HepG2 (cell line): ENCODE measurements around the gene GPR149. TPM values are rescaled to one million over a fixed set of nuclear protein-coding genes. Genes with fewer than 3 reads are reported as not detected.

ENCODE experiments used
- HOXA7 ChIP-seq: sonication (generic); formaldehyde crosslinking; IDR thresholded peaks from 2 replicates; pipeline ENCODE4 v1.8.1; 2022; ENCODE audit warnings: mild to moderate bottlenecking, missing genetic modification reagents, moderate library complexity
- HOXD1 ChIP-seq: sonication (generic); formaldehyde crosslinking; IDR thresholded peaks from 2 replicates; pipeline ENCODE4 v1.5.0; 2020; ENCODE audit warnings: missing genetic modification reagents
- MXI1 ChIP-seq: IDR thresholded peaks from 3 replicates; pipeline ENCODE4 v1.6.1; 2012; ENCODE audit warnings: low read depth, low read length, inconsistent platforms, borderline replicate concordance
- NAIF1 ChIP-seq: sonication (generic); formaldehyde crosslinking; IDR thresholded peaks from 2 replicates; pipeline ENCODE4 v1.5.0; 2020; ENCODE audit warnings: mild to moderate bottlenecking, missing genetic modification reagents, borderline replicate concordance
- REPIN1 ChIP-seq: sonication (generic); formaldehyde crosslinking; IDR thresholded peaks from 2 replicates; pipeline ENCODE4 v1.8.0; 2022; ENCODE audit warnings: missing genetic modification reagents, low read depth, mild to moderate bottlenecking, borderline replicate concordance
- SNRNP70 ChIP-seq: fragments of 200-400 bp; formaldehyde crosslinking; IDR thresholded peaks from 2 replicates; pipeline ENCODE4 v1.6.1; 2017; ENCODE audit warnings: mild to moderate bottlenecking, low read depth, low read length, moderate library complexity
- XRCC5 ChIP-seq: fragments of 200-400 bp; formaldehyde crosslinking; optimal IDR thresholded peaks from 2 replicates; pipeline ENCODE3; 2017; ENCODE audit warnings: mild to moderate bottlenecking, low read length
- ZFP36 ChIP-seq: fragments of 150-350 bp; IDR thresholded peaks from 2 replicates; pipeline ENCODE4 v1.6.1; 2018; ENCODE audit warnings: borderline replicate concordance, low read length, low read depth; ENCODE audit not compliant: partially characterized antibody
- ZNF101 ChIP-seq: sonication (generic); formaldehyde crosslinking; IDR thresholded peaks from 2 replicates; pipeline ENCODE4 v1.4.0; 2020; ENCODE audit warnings: mild to moderate bottlenecking, low read depth, missing genetic modification reagents, borderline replicate concordance
- ZNF431 ChIP-seq: sonication (generic); formaldehyde crosslinking; IDR thresholded peaks from 2 replicates; pipeline ENCODE4 v1.9.0; 2022; ENCODE audit warnings: missing genetic modification reagents, low read depth, mild to moderate bottlenecking, borderline replicate concordance
- polyA plus RNA-seq, 8 experiments: library from polyadenylated mRNA; depleted of rRNA in 3 of 8; stranded (reverse) in 7 of 8; unstranded in 1 of 8; fragments of >200 nt; fragmentation: Illumina TruSeq in 4 of 8; extraction: Trizol in 4 of 8; gene quantifications; 2 replicates each; pipeline versions ENCODE4 v1.2.1 to v1.2.3, GENCODE V29; 2011 to 2016; ENCODE audit warnings: low read depth in 4 of 8, missing spikeins in 1 of 8, mixed read lengths in 1 of 8; ENCODE audit not compliant: insufficient read depth in 1 of 8
- total RNA-seq, 5 experiments: library from RNA; depleted of rRNA; stranded (reverse); fragments of >200 nt; fragmentation: Illumina TruSeq; extraction: Trizol; gene quantifications; 2 replicates each; pipeline ENCODE4 v1.2.3, GENCODE V29; 2016; ENCODE audit warnings: low read depth in 1 of 5
- TF ChIP-seq, protein P1 (sequence below): sonication (generic); formaldehyde crosslinking; IDR thresholded peaks from 2 replicates; pipeline ENCODE4 v1.8.0; 2022; ENCODE audit warnings: missing genetic modification reagents, mild to moderate bottlenecking, moderate library complexity, borderline replicate concordance
- TF ChIP-seq, protein P2 (sequence below): sonication (generic); formaldehyde crosslinking; IDR thresholded peaks from 2 replicates; pipeline ENCODE4 v1.5.1; 2020; ENCODE audit warnings: missing genetic modification reagents, mild to moderate bottlenecking, borderline replicate concordance

GPR149 gene
- total and polyA plus RNA-seq, 2 of the 13 experiments (the other 11 are each of a cell fraction or from before 2014, with no cell fraction given): not detected

DNA sequence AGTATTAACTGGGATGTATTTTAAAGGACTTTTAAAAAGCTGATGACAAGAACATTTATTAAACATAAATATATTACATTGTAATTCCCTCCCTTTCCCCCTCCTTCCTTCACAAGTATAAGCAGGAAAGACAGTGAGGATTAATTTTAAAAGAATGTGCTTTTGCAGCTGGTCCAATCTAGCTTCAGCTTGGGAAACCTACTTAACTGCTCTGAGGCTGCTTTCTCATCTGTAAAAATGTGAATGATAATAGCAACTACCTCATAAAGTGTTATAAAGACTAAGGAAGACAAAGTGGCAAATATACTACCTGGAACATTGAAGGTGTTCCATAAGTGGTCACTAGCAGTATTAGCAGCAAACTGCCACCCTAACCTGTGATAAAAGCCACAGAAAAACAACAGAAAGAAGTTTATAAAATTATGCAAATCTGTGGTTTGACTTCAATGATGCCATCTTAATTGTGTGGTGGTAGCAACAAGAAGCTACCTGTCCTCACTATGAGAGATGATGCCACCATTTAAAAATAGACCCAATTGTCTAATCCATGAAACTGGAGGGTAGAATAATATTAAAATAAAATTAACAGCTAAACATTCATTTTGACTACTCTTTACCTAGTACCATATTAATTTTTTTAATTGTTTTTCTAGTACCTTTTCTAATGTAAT is 125.7 kb downstream of the GPR149 start (continued):
- no peak for TF ChIP-seq ZNF431 (CRISPR knock-in tag)
- no peak for TF ChIP-seq ZFP36
- TF ChIP-seq XRCC5: no peak
- TF ChIP-seq, protein P1, sequence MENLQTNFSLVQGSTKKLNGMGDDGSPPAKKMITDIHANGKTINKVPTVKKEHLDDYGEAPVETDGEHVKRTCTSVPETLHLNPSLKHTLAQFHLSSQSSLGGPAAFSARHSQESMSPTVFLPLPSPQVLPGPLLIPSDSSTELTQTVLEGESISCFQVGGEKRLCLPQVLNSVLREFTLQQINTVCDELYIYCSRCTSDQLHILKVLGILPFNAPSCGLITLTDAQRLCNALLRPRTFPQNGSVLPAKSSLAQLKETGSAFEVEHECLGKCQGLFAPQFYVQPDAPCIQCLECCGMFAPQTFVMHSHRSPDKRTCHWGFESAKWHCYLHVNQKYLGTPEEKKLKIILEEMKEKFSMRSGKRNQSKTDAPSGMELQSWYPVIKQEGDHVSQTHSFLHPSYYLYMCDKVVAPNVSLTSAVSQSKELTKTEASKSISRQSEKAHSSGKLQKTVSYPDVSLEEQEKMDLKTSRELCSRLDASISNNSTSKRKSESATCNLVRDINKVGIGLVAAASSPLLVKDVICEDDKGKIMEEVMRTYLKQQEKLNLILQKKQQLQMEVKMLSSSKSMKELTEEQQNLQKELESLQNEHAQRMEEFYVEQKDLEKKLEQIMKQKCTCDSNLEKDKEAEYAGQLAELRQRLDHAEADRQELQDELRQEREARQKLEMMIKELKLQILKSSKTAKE (CRISPR knock-in tag): no peak
- no peak for TF ChIP-seq HOXA7 (CRISPR knock-in tag)
- TF ChIP-seq ZNF101 (CRISPR knock-in tag): no peak
- no peak for TF ChIP-seq REPIN1 (CRISPR knock-in tag)
- TF ChIP-seq MXI1: no peak
- no peak for TF ChIP-seq SNRNP70
- TF ChIP-seq, protein P2, sequence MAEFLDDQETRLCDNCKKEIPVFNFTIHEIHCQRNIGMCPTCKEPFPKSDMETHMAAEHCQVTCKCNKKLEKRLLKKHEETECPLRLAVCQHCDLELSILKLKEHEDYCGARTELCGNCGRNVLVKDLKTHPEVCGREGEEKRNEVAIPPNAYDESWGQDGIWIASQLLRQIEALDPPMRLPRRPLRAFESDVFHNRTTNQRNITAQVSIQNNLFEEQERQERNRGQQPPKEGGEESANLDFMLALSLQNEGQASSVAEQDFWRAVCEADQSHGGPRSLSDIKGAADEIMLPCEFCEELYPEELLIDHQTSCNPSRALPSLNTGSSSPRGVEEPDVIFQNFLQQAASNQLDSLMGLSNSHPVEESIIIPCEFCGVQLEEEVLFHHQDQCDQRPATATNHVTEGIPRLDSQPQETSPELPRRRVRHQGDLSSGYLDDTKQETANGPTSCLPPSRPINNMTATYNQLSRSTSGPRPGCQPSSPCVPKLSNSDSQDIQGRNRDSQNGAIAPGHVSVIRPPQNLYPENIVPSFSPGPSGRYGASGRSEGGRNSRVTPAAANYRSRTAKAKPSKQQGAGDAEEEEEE (CRISPR knock-in tag): no peak
- TF ChIP-seq HOXD1 (CRISPR knock-in tag): no peak
- TF ChIP-seq NAIF1 (CRISPR knock-in tag): no peak
